ENCODE results near the gene MYO5A. TPM values are rescaled to one million over a fixed set of nuclear protein-coding genes. Genes with fewer than 3 reads are reported as not detected.

The MYO5A gene
- polyA plus RNA-seq, 2 of the 4 experiments (the other 2 are of a cell fraction): 15.1 to 46.7 TPM

- CTCF ChIA-PET: no interaction called here
- Histone ChIP-seq H3K4me1 (no peaks in the 10 kb centered on the region), H3K4me3 (no peak overlapping the region), H3K4me2 (no peak overlapping the region), H3K9me3 (no peaks in the 10 kb centered on the region), H3K27ac (no peak overlapping the region)
- POLR2A ChIA-PET: no interaction called here
- no peak for TF ChIP-seq HEYL (CRISPR knock-in tag; IDR thresholded peaks at IDR 0.05)
- no peak for TF ChIP-seq HES2 (IDR thresholded peaks at IDR 0.05)
- no peak for TF ChIP-seq RNF2 (IDR thresholded peaks at IDR 0.05; ENCODE audit: borderline replicate concordance, low read depth)
- no peak for TF ChIP-seq EHMT2 (IDR thresholded peaks at IDR 0.05; ENCODE audit: low read depth)
- no peak for TF ChIP-seq HOXB13 (CRISPR knock-in tag; IDR thresholded peaks at IDR 0.05; ENCODE audit: low read depth)
- TF ChIP-seq FOSB (CRISPR knock-in tag; IDR thresholded peaks at IDR 0.05): no peak
- TF ChIP-seq NPAS2 (CRISPR knock-in tag; IDR thresholded peaks at IDR 0.05; ENCODE audit: borderline replicate concordance): no peak
- no peak for TF ChIP-seq CBX8 (IDR thresholded peaks at IDR 0.05)
- no peak for TF ChIP-seq CHD4 (IDR thresholded peaks at IDR 0.05; ENCODE audit: borderline replicate concordance)
- no peak for TF ChIP-seq GATA3 (IDR thresholded peaks at IDR 0.05; ENCODE audit: borderline replicate concordance)
- TF ChIP-seq CTCF (IDR thresholded peaks at IDR 0.05): no peak
- no peak for TF ChIP-seq MAX (IDR thresholded peaks at IDR 0.05)
- TF ChIP-seq NFE2L2 (conservative IDR thresholded peaks at IDR 0.05; ENCODE audit: low read length): no peak
- FAIRE-seq: no peak
- DNase-seq (ENCODE audit: low read depth in 1 of 2, low spot score in 1 of 2): no peak
- whole genome bisulfite sequencing (ENCODE audit: missing lambda C conversion rate): 90% methylated on average over 2 of the region's 2 CpGs
- no peak for ATAC-seq
Measured at GRCh38 chr15:52424856-52425431, 103.7 kb downstream of the MYO5A start.

- no peak overlapping the region for H3K27ac ChIP-seq
- no peak for ATAC-seq
- ChIA-PET CTCF (interaction anchor here (1.1 to 1.2 kb wide), 2 partner anchors 10 to 14 kb away, joined by 3 to 4 read pairs; no protein-coding TSS in a partner anchor), POLR2A (no interaction called here)
- H3K4me1 ChIP-seq: no peaks in the 10 kb centered on the region
- H3K4me3 ChIP-seq: no peak overlapping the region
- 91% methylated on average over 1 of the region's 1 CpG for WGBS (ENCODE audit: missing lambda C conversion rate)
- DNase-seq (ENCODE audit: low read depth in 1 of 2, low spot score in 1 of 2): no peak
- no peaks in the 10 kb centered on the region for H3K9me3 ChIP-seq
- no peak overlapping the region for H3K4me2 ChIP-seq
- no peak for FAIRE-seq
- no peak for TF ChIP-seq REST (IDR thresholded peaks at IDR 0.05)
- TF ChIP-seq NPAS2 (CRISPR knock-in tag; IDR thresholded peaks at IDR 0.05; ENCODE audit: borderline replicate concordance): no peak
- no peak for TF ChIP-seq HEYL (CRISPR knock-in tag; IDR thresholded peaks at IDR 0.05)
- TF ChIP-seq ZSCAN20 (CRISPR knock-in tag; IDR thresholded peaks at IDR 0.05): no peak
- TF ChIP-seq BCL3 (IDR thresholded peaks at IDR 0.05): no peak
- no peak for TF ChIP-seq E2F6 (IDR thresholded peaks at IDR 0.05; ENCODE audit: borderline replicate concordance, low read depth)
- TF ChIP-seq MAFK (IDR thresholded peaks at IDR 0.05; ENCODE audit: partially characterized antibody): no peak
- no peak for TF ChIP-seq RAD21 (conservative IDR thresholded peaks at IDR 0.05 in 1 of 2, IDR thresholded peaks at IDR 0.05 in 1 of 2)
- no peak for TF ChIP-seq GATA3 (IDR thresholded peaks at IDR 0.05; ENCODE audit: borderline replicate concordance)
- TF ChIP-seq CTCF (IDR thresholded peaks at IDR 0.05): no peak
- TF ChIP-seq ATOH8 (CRISPR knock-in tag; IDR thresholded peaks at IDR 0.05; ENCODE audit: low read depth): no peak
- TF ChIP-seq MYC (IDR thresholded peaks at IDR 0.05; ENCODE audit: borderline replicate concordance, low read length): no peak
- TF ChIP-seq EHF (CRISPR knock-in tag; IDR thresholded peaks at IDR 0.05): no peak
- TF ChIP-seq NR3C1 (IDR thresholded peaks at IDR 0.05): no peak
- TF ChIP-seq FOSL2 (IDR thresholded peaks at IDR 0.05): no peak
- TF ChIP-seq FOSL2 (CRISPR knock-in tag; IDR thresholded peaks at IDR 0.05): no peak
- no peak for TF ChIP-seq HOXA7 (CRISPR knock-in tag; IDR thresholded peaks at IDR 0.05)
Measured at GRCh38 chr15:52423852-52424251, 104.8 kb downstream of the MYO5A start.
